ENCODE measurements around the gene PDLIM1. TPM values are rescaled to one million over a fixed set of nuclear protein-coding genes. Genes with fewer than 3 reads are reported as not detected.

PDLIM1 gene
- total RNA-seq, 2 donors from 2014 or later: 126 to 130 TPM

- Histone ChIP-seq H3K4me1 (peaks cover 0 to 58% of the 10 kb centered on the region in 2 donors), H3K27ac (no peak overlapping the region), H3K4me3 (no peak overlapping the region), H3K27me3 (no peaks in the 10 kb centered on the region), H3K9me3 (no peaks in the 10 kb centered on the region), H3K36me3 (peaks cover 59% of the 10 kb centered on the region)
- no peak for TF ChIP-seq CTCF (IDR thresholded peaks at IDR 0.05)
- DNase-seq (ENCODE audit: low spot score): no peak
Measured at GRCh38 chr10:95312986-95313495, 22.2 kb upstream of the PDLIM1 start.

- no peak overlapping the region for H3K4me3 ChIP-seq
- TF ChIP-seq CTCF (IDR thresholded peaks at IDR 0.05): no peak
- H3K27me3 ChIP-seq: no peaks in the 10 kb centered on the region
- no peak overlapping the region for H3K27ac ChIP-seq
- H3K36me3 ChIP-seq: peaks cover 52% of the 10 kb centered on the region
- DNase-seq (ENCODE audit: low spot score): no peak
- H3K9me3 ChIP-seq: no peaks in the 10 kb centered on the region
- H3K4me1 ChIP-seq: peaks cover 0 to 62% of the 10 kb centered on the region in 2 donors
Measured at GRCh38 chr10:95312257-95312656, 21.5 kb upstream of the PDLIM1 start.

- Histone ChIP-seq H3K27me3 (no peaks in the 10 kb centered on the region), H3K9me3 (no peaks in the 10 kb centered on the region), H3K4me1 (peaks cover 0 to 52% of the 10 kb centered on the region in 2 donors), H3K27ac (peak overlapping the region in 1 of 2 donors; percentile 18), H3K4me3 (no peak overlapping the region), H3K36me3 (peaks cover 29% of the 10 kb centered on the region)
- DNase-seq (ENCODE audit: low spot score): no peak
- TF ChIP-seq CTCF (IDR thresholded peaks at IDR 0.05): no peak
Measured at GRCh38 chr10:95309958-95310357, 19.2 kb upstream of the PDLIM1 start.

GRCh38 chr10:95308389-95309302, 17.8 kb upstream of the PDLIM1 start:
- no peaks in the 10 kb centered on the region for H3K27me3 ChIP-seq
- TF ChIP-seq CTCF (IDR thresholded peaks at IDR 0.05): no peak
- no peak overlapping the region for H3K4me3 ChIP-seq
- peaks cover 0 to 40% of the 10 kb centered on the region in 2 donors for H3K4me1 ChIP-seq
- peak overlapping the region; percentile 70 to 76 for H3K27ac ChIP-seq
- no peaks in the 10 kb centered on the region for H3K9me3 ChIP-seq
- DNase-seq (ENCODE audit: low spot score): peak; percentile 93
- H3K36me3 ChIP-seq: peaks cover 15% of the 10 kb centered on the region

GRCh38 chr10:95306851-95307250, 16.0 kb upstream of the PDLIM1 start:
- no peak for TF ChIP-seq CTCF (IDR thresholded peaks at IDR 0.05)
- Histone ChIP-seq H3K27ac (no peak overlapping the region), H3K4me3 (no peak overlapping the region), H3K27me3 (no peaks in the 10 kb centered on the region), H3K36me3 (no peaks in the 10 kb centered on the region), H3K4me1 (peaks cover 0 to 23% of the 10 kb centered on the region in 2 donors), H3K9me3 (no peaks in the 10 kb centered on the region)
- DNase-seq (ENCODE audit: low spot score): no peak

Data from right atrium auricular region (tissue), 2 donors.